Measurements from ENCODE around the gene CD7.

DNA sequence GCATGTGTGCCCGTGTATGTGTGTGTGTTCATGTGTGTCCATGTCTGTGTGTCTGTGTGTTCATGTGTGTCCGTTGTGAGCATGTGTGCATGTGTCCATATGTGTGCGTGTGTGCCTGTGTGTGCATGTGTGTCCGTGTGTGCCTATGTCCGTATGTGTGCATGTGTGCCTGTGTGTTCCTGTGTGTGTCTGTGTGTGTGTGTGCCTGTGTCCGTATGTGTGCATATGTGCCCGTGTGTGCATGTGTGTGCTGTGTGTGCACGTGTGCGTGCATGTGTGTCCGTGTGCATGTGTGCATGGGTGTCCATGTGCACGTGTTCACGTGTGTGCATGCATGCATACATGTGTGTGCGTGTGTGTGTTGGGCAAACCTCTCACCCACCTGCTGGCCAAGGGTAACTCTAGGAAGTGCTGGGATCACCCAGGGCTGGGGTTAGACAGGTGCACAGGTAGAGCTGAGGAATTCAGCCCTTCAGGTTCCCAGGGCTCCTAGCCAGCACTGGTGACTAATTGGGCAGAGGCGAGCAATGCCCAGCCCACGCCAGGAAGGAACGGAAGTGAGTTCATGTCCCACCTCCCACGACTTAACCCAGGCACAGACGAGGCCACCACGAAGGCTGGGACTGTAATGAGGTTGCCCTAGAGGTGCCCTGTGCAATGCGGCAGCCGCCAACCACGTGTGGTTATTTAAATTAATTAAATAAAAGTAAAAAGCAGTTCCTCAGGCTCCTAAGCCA is 35.7 kb downstream of the CD7 start:
- TF ChIP-seq TEAD4 (IDR thresholded peaks at IDR 0.05) (peak; percentile 72), CREB1 (IDR thresholded peaks at IDR 0.05; ENCODE audit: low read depth) (no peak), RAD21 (IDR thresholded peaks at IDR 0.05; ENCODE audit: low read depth) (peak; percentile 15; the same call in 1 of the 2 replicates), NFIC (IDR thresholded peaks at IDR 0.05) (peak; percentile 79), TCF12 (IDR thresholded peaks at IDR 0.05; ENCODE audit: low read depth) (peak; percentile 78; the same call in 1 of the 2 replicates), TAF1 (IDR thresholded peaks at IDR 0.05; ENCODE audit: low read depth) (no peak), FOXM1 (IDR thresholded peaks at IDR 0.05; ENCODE audit: borderline replicate concordance, low read depth) (no peak), EP300 (IDR thresholded peaks at IDR 0.05; ENCODE audit: borderline replicate concordance) (peak; percentile 51; the same call in 1 of the 2 replicates), EGR1 (IDR thresholded peaks at IDR 0.05) (peak; percentile 79), YY1 (IDR thresholded peaks at IDR 0.05; ENCODE audit: low read depth) (no peak)
- TF ChIP-seq, protein P1, sequence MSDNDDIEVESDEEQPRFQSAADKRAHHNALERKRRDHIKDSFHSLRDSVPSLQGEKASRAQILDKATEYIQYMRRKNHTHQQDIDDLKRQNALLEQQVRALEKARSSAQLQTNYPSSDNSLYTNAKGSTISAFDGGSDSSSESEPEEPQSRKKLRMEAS (IDR thresholded peaks at IDR 0.05), result peak; percentile 98
- TF ChIP-seq, protein P2, sequence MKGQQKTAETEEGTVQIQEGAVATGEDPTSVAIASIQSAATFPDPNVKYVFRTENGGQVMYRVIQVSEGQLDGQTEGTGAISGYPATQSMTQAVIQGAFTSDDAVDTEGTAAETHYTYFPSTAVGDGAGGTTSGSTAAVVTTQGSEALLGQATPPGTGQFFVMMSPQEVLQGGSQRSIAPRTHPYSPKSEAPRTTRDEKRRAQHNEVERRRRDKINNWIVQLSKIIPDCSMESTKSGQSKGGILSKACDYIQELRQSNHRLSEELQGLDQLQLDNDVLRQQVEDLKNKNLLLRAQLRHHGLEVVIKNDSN (IDR thresholded peaks at IDR 0.05), result peak; percentile 34
- TF ChIP-seq, protein P3, sequence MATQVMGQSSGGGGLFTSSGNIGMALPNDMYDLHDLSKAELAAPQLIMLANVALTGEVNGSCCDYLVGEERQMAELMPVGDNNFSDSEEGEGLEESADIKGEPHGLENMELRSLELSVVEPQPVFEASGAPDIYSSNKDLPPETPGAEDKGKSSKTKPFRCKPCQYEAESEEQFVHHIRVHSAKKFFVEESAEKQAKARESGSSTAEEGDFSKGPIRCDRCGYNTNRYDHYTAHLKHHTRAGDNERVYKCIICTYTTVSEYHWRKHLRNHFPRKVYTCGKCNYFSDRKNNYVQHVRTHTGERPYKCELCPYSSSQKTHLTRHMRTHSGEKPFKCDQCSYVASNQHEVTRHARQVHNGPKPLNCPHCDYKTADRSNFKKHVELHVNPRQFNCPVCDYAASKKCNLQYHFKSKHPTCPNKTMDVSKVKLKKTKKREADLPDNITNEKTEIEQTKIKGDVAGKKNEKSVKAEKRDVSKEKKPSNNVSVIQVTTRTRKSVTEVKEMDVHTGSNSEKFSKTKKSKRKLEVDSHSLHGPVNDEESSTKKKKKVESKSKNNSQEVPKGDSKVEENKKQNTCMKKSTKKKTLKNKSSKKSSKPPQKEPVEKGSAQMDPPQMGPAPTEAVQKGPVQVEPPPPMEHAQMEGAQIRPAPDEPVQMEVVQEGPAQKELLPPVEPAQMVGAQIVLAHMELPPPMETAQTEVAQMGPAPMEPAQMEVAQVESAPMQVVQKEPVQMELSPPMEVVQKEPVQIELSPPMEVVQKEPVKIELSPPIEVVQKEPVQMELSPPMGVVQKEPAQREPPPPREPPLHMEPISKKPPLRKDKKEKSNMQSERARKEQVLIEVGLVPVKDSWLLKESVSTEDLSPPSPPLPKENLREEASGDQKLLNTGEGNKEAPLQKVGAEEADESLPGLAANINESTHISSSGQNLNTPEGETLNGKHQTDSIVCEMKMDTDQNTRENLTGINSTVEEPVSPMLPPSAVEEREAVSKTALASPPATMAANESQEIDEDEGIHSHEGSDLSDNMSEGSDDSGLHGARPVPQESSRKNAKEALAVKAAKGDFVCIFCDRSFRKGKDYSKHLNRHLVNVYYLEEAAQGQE (IDR thresholded peaks at IDR 0.05; ENCODE audit: low read depth), result no peak

Data from Ishikawa (cell line).